GM12891 (cell line): ENCODE results near the gene ARHGEF17.

ENCODE experiments used
- POLR2A ChIP-seq: IDR thresholded peaks from 2 replicates; pipeline ENCODE4 v1.6.1; 2011; ENCODE audit warnings: low read depth, low read length, control low read depth
- POLR2AphosphoS5 ChIP-seq: IDR thresholded peaks from 2 replicates; pipeline ENCODE4 v1.6.1; 2011; ENCODE audit warnings: low read depth, low read length, control low read depth
- TAF1 ChIP-seq: IDR thresholded peaks from 2 replicates; pipeline ENCODE4 v1.6.1; 2011; ENCODE audit warnings: low read depth, low read length, control low read depth

DNA sequence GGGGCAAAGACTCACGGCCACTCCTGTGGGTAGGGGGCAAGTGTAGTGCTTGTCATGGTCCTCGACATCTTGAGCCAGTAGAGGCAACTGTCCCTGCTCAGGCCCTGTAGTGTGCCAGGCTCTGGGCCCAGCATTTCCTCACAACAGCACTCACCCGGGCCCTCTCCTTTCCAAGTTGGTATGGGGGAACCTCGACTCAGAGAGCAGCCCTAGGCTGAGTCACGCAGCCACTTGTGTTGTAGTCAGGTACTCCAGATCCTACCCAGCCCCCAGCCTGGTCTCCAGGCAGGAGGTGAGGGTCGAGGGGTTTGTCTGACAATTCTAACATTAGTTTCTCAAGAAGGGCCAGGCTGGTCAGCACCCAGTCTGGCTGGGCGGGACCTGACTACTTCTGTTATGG, 72.3 kb downstream of the ARHGEF17 start:
- TF ChIP-seq TAF1 (no peak), POLR2AphosphoS5 (no peak), POLR2A (no peak)
